Calu3 (cell line): Measurements from ENCODE around the gene PAK4. TPM values are rescaled to one million over a fixed set of nuclear protein-coding genes. Genes with fewer than 3 reads are reported as not detected.

Experiments
- BruUV-seq: library from RNA; stranded (reverse); fragments of 400-500 nt; replicated peaks from 2 replicates; lab custom pipeline; 2021; lab: Mats Ljungman, UMichigan
- CTCF ChIA-PET: fragments of 300-600 bp; sonication (Branson Sonifier 250); formaldehyde crosslinking; loops from one replicate; lab custom pipeline; 2022; ENCODE audit warnings: antibody characterized with exemption; lab: Charles Lee
- DNase-seq: peaks from one replicate; pipeline ENCODE4 v3.0.0; 2022
- H3K27ac Mint-ChIP-seq: one replicate; pipeline ENCODE4 v1.8.0; 2022; ENCODE audit warnings: mixed read lengths; ENCODE audit not compliant: unreplicated experiment
- H3K27me3 Mint-ChIP-seq: one replicate; pipeline ENCODE4 v1.8.0; 2022; ENCODE audit warnings: mixed read lengths; ENCODE audit not compliant: unreplicated experiment
- H3K36me3 Mint-ChIP-seq: one replicate; pipeline ENCODE4 v1.8.0; 2022; ENCODE audit warnings: mild to moderate bottlenecking, moderate library complexity, mixed read lengths; ENCODE audit not compliant: insufficient read depth, unreplicated experiment
- H3K4me1 Mint-ChIP-seq: one replicate; pipeline ENCODE4 v1.8.0; 2022; ENCODE audit warnings: mild to moderate bottlenecking, low read depth, mixed read lengths; ENCODE audit not compliant: unreplicated experiment
- H3K4me3 Mint-ChIP-seq: one replicate; pipeline ENCODE4 v1.8.0; 2022; ENCODE audit warnings: mild to moderate bottlenecking, low read depth, moderate library complexity, mixed read lengths; ENCODE audit not compliant: unreplicated experiment
- H3K9me3 Mint-ChIP-seq: one replicate; pipeline ENCODE4 v1.8.0; 2022; ENCODE audit warnings: low read depth, mixed read lengths; ENCODE audit not compliant: unreplicated experiment
- CTCF ChIP-seq: fragments of 200-600 bp; IDR thresholded peaks from one replicate; pipeline ENCODE4 v1.8.0; 2022; ENCODE audit warnings: antibody characterized with exemption; ENCODE audit not compliant: unreplicated experiment
- intact Hi-C: fragments of 100-400 bp; cut with micrococcal nuclease; formaldehyde crosslinking; loops from one replicate; pipeline ENCODE4 v1.10.0; 2022; ENCODE audit not compliant: unreplicated experiment
- total RNA-seq: library from RNA; stranded (reverse); gene quantifications from 2 replicates; pipeline ENCODE4 v1.2.3, GENCODE V29; 2022

PAK4 gene
- total RNA-seq, 1 experiment from 2014 or later, result 75.7 TPM

- intact Hi-C loops, result loop anchor here (5.0 kb wide), 1 partner anchor 141 kb away; no protein-coding TSS in a partner anchor
- no TSS peak for BruUV-seq
- Mint-ChIP-seq H3K4me1 (peaks cover 35% of the 10 kb centered on the region), H3K9me3 (no peaks in the 10 kb centered on the region), H3K27ac (no peak overlapping the region), H3K27me3 (peaks cover 13% of the 10 kb centered on the region), H3K4me3 (no peak overlapping the region), H3K36me3 (peaks cover 15% of the 10 kb centered on the region)
- no peak for TF ChIP-seq CTCF
- no peak for DNase-seq
- CTCF ChIA-PET, result no interaction called here
Observed at GRCh38 chr19:39192846-39193245, 67.3 kb downstream of the PAK4 start.

GRCh38 chr19:39193803-39194202 is 68.2 kb downstream of the PAK4 start:
- Mint-ChIP-seq H3K36me3 (peaks cover 12% of the 10 kb centered on the region), H3K27me3 (peaks cover 18% of the 10 kb centered on the region), H3K9me3 (no peaks in the 10 kb centered on the region), H3K27ac (peak overlapping the region; percentile 55), H3K4me3 (peak overlapping the region; percentile 8), H3K4me1 (peaks cover 38% of the 10 kb centered on the region)
- TF ChIP-seq CTCF, result no peak
- intact Hi-C loops, result loop anchor here (5.0 kb wide), 1 partner anchor 142 kb away; no protein-coding TSS in a partner anchor
- no peak for DNase-seq
- CTCF ChIA-PET, result interaction anchor here (0.5 kb wide), 1 partner anchor 232 kb away, joined by 9 read pairs; no protein-coding TSS in a partner anchor
- BruUV-seq, result no TSS peak

- peaks cover 22% of the 10 kb centered on the region for H3K27me3 Mint-ChIP-seq
- BruUV-seq, result no TSS peak
- peaks cover 38% of the 10 kb centered on the region for H3K4me1 Mint-ChIP-seq
- peaks cover 12% of the 10 kb centered on the region for H3K36me3 Mint-ChIP-seq
- H3K27ac Mint-ChIP-seq, result no peak overlapping the region
- no peaks in the 10 kb centered on the region for H3K9me3 Mint-ChIP-seq
- intact Hi-C loops, result loop anchor here (5.0 kb wide), 1 partner anchor 143 kb away; no protein-coding TSS in a partner anchor
- CTCF ChIA-PET, result interaction anchor here (0.6 kb wide), 1 partner anchor 1130 kb away, joined by 3 read pairs; no protein-coding TSS in a partner anchor
- H3K4me3 Mint-ChIP-seq, result peak overlapping the region; percentile 21
- no peak for TF ChIP-seq CTCF
- DNase-seq, result peak; percentile 35
Observed at GRCh38 chr19:39194832-39195542, 69.4 kb downstream of the PAK4 start.

- TF ChIP-seq CTCF, result no peak
- CTCF ChIA-PET, result interaction anchor here (0.6 to 0.9 kb wide), 3 partner anchors 107 to 1129 kb away, joined by 3 read pairs; no protein-coding TSS in a partner anchor
- peak overlapping the region; percentile 26 for H3K27ac Mint-ChIP-seq
- intact Hi-C loops, result no loop called here
- no peaks in the 10 kb centered on the region for H3K9me3 Mint-ChIP-seq
- peak; percentile 58 for DNase-seq
- no TSS peak for BruUV-seq
- peak overlapping the region; percentile 21 for H3K4me3 Mint-ChIP-seq
- peaks cover 29% of the 10 kb centered on the region for H3K27me3 Mint-ChIP-seq
- H3K36me3 Mint-ChIP-seq, result peaks cover 12% of the 10 kb centered on the region
- peaks cover 38% of the 10 kb centered on the region for H3K4me1 Mint-ChIP-seq
Observed at GRCh38 chr19:39195755-39196154, 70.2 kb downstream of the PAK4 start.
